GM21717 (cell line): Measurements from ENCODE around the gene PUS10.
"Not testable (repeated sequence)": the region's sequence is repeated elsewhere in the genome, so short reads cannot be mapped to it uniquely, and the experiment has no call there.

Experiments
- ATAC-seq: cut with Tn5 transposase; IDR thresholded peaks from one replicate; pipeline ENCODE4 v1.9.1; 2021; ENCODE audit warnings: mild to moderate bottlenecking, moderate library complexity; ENCODE audit not compliant: unreplicated experiment

Gene PUS10

DNA sequence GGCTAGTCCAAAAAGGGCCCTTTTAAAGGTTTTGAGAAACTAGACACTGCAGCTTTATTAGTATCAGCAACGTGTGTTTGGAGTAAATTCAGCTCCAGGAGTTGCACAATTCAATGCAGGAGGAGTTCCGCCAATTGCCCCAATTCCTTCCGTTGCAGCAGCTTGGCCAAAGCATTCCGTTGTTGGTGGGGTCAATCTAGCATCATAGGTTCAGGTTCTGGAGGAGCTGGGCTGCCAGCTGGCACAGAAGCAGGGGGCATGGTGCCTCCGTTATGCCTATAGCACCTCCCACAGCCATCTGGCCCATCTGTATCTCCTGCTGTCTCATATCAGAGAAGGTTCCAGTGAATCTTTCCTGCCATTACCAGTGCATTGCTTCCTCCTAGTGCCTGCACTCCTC is 81.3 kb downstream of the PUS10 start:
- no peak for ATAC-seq

DNA sequence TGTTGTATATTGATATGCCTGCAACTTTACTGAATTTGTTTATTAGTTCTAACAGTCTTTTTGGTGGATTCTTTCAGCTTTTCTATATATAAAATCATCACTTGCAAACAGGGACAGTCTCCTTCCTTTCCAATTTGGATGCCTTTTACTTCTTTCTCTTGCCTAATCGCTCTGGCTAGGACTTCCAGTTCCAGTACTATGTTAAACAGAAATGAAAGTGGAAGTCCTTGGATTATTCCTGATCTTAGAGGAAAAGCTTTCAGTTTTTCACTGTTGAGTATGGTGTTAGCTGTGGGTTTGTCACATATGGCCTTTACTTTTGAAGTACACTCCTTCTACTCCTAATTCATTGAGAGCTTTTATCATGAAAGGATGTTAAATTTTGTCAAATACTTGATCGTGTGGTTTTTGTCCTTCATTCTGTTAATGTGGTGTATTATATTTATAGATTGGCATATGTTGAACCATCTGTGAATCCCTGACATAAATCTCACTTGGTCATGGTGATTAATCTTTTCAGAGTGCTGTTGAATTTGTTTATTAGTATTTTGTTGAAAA is 83.8 kb downstream of the PUS10 start:
- ATAC-seq, result no peak

DNA sequence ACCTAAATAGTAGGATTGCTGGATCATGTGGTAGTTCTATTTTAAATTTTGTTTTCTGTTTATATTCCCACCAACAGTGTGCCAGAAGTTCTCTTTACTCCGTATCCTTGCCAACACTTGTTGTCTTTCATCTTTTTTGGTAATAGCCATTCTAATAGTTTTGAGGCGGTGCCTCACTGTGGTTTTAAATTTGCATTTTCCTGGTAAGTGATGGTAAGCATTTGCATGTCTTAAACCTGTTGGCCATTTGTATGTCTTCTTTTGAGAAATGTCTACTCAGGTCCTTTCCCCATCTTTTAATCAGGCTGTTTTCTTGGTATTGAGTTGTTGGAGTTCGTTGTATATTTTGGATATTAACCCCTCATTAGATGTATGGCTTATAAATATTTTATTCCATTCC is 85.1 kb downstream of the PUS10 start:
- ATAC-seq, result no peak

DNA sequence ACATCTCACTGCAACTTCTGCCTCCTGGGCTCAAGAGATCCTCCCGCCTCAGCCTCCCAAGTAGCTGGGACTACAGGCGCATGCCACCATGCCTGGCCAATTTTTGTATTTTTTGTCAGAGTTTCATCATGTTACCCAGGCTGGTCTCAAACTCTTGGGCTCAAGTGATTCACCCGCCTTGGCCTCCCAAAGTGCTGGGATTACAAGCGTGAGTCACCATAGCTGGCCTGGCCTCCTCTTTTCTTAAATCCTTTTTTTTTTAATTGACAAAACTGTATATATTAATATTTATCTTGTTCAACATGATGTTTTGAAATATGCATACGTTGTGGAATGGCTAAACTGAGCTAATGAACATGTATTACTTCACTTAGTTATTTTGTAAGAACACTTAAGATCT is 86.0 kb downstream of the PUS10 start:
- not testable (repeated sequence) for ATAC-seq

DNA sequence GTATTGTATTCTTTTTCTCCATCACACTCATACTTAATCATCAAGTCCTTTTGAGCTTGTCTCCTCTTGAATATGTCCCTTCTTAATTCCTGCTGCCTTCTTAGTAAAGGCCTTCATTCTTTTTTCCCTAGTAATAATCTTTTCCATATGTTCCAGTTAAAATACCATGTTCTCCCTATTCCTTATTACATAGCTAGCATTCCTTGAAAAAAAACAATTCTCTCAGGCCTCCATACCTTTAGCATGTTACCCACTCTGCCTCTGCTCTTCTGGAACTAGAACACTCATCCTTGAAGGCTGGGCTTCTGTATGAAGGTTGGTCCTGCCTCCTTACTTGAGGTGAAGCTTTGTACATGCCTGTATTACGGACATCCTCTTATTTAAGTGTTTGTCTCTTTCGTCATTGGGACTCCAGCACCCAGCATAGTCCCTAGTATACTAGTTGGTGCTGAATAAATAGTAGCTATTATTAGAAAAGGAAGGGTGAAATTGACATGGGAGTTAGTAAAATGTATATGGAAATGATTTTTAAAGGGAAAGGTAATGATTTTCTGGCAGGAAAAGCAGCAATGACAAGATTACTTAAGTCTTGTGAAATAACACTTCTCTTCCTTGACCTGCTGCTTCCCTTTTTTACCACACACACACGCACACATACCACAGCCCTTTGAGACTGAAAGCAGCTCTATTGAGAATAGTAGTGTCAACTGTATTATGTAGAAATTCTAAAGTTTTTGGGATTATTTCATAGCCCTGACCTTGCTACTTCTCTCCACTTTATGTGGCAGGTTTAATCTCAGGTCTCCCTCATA is 91.1 kb downstream of the PUS10 start:
- ATAC-seq, result no peak

DNA sequence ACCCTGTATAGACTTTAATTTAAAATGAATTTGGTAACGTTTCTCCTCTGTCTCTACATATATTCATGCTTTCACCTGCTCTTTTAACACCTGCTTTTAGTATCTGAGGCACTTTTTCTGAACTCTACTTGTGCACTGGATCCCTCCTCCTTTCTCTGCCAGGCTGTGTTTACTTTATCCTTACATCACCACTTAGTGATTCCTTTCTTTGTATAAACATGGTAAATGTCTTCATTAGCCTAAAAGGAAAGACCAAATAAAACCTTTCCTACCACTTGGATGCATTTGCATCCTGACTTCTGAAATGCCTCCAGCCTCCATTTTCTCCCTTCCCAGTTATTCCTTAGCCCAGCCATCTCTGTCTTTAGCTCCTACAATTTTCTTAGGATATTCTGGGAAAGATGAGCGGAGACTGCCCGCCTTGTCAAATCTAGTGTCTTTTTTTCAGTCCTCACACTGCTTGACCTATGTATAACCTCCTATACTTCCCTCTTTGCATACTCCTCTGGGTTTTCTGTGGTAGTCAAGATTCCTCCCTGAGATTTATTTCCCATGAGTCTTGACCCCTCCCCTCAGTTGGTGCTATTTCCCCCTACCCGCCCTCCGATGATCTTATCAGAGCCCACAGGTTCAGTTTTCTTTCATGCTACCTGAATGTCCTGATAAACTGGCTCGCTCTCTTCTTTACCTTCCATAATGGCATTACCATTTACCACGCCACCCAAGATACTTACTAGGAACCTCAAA is 91.9 kb downstream of the PUS10 start:
- no peak for ATAC-seq

DNA sequence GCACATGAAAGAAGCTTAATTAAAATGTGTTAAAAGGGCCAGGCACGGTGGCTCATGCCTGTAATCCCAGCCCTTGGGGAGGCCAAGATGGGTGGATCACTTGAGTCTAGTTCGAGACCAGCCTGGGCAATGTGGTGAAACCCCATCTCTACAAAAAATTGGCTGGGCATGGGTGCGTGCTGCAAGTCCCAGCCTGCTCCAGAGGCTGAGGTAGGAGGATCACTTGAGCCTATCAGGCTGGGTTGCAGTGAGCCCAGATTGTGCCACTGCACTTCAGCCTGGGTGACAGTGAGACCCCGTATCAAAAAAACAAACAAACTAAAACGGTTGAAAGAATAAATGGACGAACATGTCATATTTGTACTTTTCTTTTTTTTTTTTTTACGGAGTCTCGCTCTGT is 110.7 kb downstream of the PUS10 start:
- no peak for ATAC-seq

DNA sequence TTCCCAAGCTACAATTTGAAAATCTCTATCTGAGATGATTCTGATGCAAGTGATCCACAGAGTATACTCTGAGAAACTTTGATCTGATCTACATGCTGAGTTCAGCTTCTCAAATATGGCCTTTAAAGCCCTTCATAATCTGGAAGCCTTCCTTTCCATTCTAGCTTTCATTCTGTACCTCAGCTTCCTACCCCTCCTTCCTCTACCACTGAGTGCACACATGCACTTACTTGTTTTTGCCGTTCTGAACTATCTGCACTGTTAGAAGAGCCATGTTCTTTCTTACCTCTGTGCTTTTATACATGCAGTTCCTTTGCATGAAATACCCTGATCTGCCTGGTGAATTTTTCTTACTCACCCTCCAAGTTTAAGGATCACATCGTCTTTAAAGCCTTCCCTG is 111.7 kb downstream of the PUS10 start:
- no peak for ATAC-seq

DNA sequence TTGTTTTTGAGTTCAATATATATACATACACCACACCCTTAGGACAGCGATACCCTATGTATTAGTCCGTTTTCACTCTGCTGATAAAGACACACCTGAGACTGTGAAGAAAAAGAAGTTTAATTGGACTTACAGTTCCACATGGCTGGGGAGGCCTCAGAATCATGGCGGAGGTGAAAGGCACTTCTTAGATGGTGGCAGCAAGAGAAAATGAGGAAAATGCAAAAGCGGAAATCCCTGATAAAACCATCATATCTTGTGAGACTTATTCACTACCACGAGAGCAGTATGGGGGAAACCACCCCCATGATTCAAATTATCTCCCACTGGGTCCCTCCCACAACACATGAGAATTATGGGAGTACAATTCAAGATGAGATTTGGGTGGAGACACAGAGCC is 112.2 kb downstream of the PUS10 start:
- ATAC-seq, result not testable (repeated sequence)

DNA sequence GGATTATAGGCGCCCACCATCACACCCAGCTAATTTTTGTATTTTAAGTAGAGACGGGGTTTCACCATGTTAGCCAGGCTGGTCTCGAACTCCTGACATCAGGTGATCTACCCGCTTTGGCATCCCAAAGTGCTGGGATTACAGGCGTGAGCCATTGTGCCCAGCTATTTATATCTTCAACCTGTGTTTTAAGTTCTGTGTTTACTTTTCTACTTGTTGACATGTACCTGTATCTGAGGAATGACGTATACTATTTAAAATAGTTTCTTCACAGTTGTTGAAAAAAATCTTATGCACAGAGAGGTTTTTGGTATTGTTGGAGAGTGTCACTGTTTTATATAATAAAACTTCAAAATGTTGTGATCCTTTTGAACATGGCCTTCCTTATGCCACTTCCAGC is 116.8 kb downstream of the PUS10 start:
- not testable (repeated sequence) for ATAC-seq

DNA sequence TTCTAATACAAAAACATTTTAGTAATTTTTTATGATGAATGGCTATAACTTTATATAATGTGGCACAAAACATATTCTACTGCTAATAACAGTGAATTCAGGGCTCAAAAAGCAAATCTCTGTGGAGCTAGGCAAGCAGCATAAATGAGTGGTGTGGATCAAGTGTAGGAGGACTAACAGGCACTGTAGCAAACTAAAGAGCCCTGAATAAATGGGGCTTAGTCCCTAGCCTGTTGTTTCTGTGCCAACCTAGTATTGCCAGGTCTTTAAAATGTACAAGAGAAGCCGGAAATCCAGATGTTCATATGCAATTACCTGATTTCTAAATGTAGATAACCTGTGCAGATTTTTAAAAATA is 118.2 kb downstream of the PUS10 start:
- no peak for ATAC-seq

DNA sequence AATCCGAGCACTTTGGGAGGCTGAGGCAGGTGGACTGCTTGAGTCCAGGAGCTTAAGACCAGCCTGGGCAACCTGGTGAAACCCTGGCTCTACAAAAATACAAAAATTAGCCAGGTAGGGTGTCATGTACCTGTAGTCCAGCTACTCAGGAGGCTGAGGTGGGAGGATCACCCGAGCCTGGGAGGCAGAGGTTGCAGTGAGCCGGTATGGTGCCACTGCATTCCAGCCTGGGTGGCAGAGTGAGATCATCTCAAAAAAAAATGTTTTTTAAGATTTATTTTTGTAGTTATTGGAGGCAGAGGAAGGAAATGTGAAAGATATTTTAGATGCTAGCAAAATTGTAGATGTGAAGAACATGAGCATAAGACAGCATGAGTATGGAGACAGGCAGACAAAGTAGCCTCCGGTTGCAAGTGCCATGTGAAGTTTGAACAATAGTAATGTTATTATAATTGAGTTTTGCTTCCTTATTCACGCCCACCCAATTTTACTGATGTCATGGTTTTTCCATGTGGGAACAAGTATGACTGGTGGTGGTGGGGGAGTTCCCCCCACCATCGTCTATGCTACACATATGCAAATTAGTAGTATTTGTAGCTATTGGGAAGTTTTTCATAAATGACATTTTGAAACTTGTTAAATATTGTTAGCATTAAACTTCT is 118.7 kb downstream of the PUS10 start:
- peak; percentile 69 for ATAC-seq

DNA sequence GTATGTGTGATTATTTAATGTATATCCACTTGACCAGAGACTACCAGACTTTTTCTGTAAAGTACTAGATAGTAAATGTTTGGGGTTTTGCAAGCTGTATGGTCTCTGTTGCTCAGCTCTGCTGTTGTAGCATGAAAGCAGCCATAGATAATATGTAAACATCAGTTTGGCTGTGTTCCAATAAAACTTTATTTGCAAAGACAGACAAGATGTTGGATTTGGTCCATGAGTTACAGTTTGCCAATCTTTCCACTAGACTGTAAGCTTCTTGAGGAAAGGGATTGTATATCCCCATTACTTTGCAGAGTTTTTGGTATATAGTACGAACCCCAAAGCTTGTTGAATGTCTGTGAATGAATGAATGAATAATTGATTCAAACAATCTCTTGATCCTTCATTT is 119.5 kb downstream of the PUS10 start:
- ATAC-seq, result no peak
